K562 treated with DMSO at 1 percent for 24 hours (cell line): Measurements from ENCODE around the gene TCF7L1. TPM values are rescaled to one million over a fixed set of nuclear protein-coding genes. Genes with fewer than 3 reads are reported as not detected.

Source experiments
- total RNA-seq: library from RNA; unstranded; fragments of 300-600 nt; gene quantifications from 2 replicates; pipeline ENCODE4 v1.2.3, GENCODE V29; 2022; ENCODE audit warnings: low read depth; ENCODE audit not compliant: insufficient read depth

Gene TCF7L1
- total RNA-seq: 0.30 TPM in 1 of 2 replicates, not detected in the other

DNA sequence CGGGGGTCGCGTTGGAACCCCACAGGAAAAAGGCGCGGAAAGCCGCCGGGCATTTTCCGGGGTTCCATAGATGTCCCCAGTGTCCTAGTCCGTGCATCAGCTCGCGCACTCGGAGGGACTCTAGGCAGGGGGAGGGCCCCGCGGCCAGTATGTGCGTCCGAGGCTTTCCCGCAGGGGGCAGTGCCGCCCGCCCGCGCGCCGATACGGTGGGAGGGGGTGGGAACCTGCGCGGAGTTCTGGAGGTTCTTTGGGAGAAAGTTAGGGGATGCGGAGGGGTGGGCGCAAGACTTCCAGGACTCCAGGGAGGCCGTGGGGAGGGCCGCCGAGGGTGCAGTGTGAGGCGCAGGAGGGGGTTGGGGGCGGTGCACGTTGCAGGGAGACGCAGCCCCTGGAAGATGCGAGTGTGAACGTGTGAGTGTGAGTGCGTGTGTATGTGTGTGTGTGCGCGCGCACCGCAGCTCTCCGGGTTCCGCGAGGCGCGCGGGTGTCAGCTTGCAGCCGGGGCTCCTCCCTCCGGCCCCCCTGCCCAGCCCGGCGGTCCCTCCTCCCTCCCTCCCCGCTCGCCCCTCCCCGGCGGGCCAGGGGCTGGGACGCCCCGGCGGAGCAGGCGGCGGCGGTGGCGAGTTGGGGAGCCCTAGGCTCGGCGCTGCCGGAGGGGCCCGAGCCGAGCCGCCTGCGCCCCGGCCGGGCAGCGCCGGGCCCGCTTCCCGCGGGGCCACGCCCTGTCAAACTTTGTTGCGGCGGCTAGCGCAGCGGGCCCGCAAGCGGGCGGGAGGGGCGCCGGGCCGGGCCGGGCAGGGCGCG, at the start of gene TCF7L1:
TSS of gene TCF7L1 (plus strand) at position 559 of the 804 bp plus-strand sequence. CDS start 293 bp downstream, outside the sequence.

DNA sequence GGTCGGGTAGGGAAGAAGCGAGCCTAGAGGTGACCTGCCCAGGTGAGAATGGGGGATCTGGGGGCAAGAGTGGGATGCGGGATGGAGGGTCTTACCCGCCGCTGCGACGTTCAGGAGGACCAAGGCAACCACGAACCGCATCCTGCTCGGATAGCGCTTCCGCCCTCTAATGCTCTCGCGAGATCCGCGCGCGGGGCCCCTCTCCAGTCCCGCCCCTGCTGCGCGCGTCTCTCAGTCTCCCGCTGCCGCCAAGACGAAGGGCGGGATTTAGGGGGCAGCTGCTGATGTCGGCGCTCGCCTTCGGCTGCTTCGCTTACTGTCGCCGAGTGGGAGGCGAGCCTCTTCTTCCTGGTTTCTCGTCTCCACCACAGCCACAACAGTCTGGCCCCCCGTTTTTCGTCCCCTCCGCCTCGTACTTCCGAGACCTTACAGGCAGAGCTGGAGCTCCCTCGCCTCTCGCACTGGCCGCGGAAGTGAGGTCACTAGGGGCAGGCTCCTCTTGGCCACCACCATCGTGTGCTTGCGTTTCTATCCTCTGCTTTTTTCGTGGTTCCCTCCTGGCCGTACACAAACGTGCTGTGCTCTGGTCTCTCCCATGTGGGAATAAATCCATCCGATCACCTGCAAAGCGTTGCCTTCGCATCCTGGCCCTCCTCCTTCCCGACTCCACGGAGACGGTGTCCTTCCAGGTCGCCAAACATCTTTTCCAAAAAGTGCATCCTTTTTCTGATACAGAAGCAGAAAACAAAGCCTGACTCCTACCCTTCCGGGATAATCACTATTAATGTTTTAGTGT, 194.8 kb downstream of the TCF7L1 start, which contains the start of gene TGOLN2:
TSS of gene TGOLN2 (minus strand) at position 168 of the 796 bp plus-strand sequence. CDS start at position 141, 27 bp downstream.

GRCh38 chr2:85354286-85355072, 221.3 kb downstream of the TCF7L1 start, which contains the start of the genes ELMOD3 and RETSAT:
TSS of gene ELMOD3 (plus strand) at chr2:85354769. CDS start at chr2:85357199, 2,430 bp downstream.
TSS of gene RETSAT (minus strand) at chr2:85354528. CDS start at chr2:85354507, 21 bp downstream.

Other genes with a start within 250 kb of the TCF7L1 start
- 1,360 and 1,434 TPM in 2 replicates for gene TMSB10, start 227.7 kb upstream of the TCF7L1 start, total RNA-seq
- gene KCMF1, start 162.2 kb upstream of the TCF7L1 start, total RNA-seq: 27.6 and 30.4 TPM in 2 replicates
- gene TGOLN2, start 194.6 kb downstream of the TCF7L1 start, total RNA-seq: 46.0 and 47.5 TPM in 2 replicates
- gene RETSAT, start 221.1 kb downstream of the TCF7L1 start, total RNA-seq: 37.9 and 40.4 TPM in 2 replicates
- 20.5 and 24.0 TPM in 2 replicates for gene ELMOD3, start 221.4 kb downstream of the TCF7L1 start, total RNA-seq